ENCODE measurements around the gene PTGR3.

Gene PTGR3

DNA sequence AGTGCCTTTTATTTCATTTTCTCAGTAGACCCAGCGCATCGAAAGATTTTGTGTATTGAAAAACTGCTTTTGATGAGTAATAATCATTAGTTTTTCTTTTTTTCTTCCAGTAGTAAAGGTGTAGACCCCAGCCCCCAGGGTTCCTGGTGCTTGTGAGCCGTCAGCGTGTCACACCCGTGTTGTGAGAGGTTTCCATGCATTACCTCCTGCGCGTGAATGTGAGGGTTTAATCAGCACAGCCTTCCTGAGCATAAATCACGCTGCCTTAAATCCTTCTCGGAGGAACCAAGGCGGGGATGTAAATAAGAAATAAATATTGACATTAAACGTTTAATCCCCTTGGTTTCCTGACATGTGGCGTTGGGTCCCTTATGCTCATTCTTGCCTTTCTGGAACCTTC lies 26.0 kb upstream of the PTGR3 start:
- TF ChIP-seq CTCF (IDR thresholded peaks at IDR 0.05; ENCODE audit: low read depth, low read length) = no peak
- DNase-seq (ENCODE audit: extremely low read depth, low read depth) = no peak

DNA sequence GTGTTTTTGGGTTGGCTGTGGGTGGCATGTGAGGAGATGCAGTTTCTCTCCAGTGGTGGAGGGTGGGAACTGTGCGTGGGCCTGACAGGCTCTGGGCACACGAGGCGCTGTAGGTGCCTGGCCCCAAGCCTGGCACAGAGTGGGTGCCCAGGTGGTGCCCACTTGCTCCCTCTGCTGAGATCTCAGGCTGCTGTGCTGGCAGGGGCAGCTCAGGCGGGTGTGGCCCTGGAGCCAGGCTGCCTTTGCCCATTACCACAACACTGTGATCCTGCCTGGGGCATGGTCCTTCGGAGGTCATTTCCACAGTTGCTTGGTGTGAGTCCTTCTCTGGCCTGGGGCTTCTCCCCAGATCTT lies 22.1 kb upstream of the PTGR3 start:
- TF ChIP-seq CTCF (IDR thresholded peaks at IDR 0.05; ENCODE audit: low read depth, low read length) = no peak
- no peak for DNase-seq (ENCODE audit: extremely low read depth, low read depth)

DNA sequence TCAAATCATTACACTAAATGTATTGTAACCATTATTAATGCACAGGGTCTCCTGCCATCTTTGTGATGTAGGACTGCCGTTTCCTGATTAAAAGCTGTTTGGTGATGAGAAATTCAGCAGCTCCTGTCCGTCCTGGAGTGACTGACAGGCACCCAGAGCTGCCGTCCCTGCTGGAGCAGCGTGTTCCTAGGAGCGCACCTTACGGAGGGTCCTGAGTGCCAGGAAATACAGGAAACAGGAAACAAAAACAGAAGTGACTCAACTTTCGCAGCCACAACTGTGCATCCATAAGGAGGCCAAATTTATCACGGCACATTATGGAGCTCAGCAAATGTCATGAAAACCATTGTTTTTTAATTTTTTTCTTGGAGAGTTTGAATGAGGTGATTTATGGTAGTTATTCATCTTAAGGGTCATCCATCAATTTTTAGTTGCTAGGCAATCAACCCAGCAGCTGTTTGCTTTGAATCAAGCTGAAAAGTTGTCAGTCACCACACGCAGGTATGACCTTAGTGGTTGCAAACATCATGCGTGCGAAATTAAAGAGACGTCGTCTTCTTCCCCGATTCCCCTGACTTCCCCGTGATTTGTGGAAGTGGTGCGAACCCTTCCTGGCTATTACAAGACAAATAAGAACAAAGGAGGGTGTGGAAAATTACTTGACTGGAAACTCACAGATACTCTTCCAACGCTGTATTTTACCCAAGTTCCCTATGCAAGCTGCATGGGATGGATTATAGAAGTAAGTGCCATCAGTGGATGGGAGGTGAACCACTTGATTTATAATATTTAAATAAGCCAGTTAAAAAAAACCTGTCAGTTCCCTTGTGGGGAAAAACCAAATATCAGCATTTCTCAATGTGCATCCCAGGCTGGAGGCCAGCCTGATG lies 21.5 kb upstream of the PTGR3 start:
- DNase-seq (ENCODE audit: extremely low read depth, low read depth) = no peak
- TF ChIP-seq CTCF (IDR thresholded peaks at IDR 0.05; ENCODE audit: low read depth, low read length) = no peak

DNA sequence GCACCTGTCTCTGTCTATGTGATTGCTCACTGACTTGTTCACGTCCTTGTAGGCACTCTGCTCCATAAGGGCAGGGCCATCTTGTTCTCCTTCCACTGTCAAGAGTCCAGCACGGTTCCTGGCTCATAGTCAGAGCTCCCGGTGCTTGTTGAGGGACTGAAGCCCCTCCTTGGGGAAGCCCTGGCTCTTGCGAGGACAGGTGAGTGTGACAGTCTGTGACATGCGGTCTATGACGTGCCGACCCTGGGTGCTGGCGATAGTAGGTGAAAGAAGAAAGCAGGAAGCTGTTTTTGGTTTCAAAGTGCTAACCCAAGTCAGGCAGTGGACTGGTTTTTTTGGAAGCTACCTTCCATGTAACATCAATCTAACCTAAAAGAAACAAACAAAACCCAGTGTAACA lies 20.5 kb upstream of the PTGR3 start:
- no peak for TF ChIP-seq CTCF (IDR thresholded peaks at IDR 0.05; ENCODE audit: low read depth, low read length)
- no peak for DNase-seq (ENCODE audit: extremely low read depth, low read depth)

DNA sequence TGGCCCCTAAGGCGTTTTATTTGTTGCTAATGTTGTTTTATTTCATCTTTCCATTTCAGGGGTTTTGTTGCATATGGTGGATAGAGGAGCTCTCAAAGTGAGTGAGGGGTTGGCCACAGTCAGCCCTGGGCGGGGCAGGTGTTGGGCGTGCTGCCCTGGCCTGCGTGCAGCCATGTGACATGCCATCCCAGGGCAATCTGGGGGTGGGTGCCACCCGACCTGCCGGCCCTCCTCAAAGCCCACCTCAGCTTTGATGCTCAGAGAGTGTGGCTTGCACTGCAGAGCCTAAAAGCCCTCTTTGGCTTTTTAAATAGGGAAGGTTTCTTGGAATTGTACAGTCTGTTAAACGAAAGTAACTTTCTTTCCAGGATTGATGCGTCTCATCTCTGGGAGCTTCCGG lies 20.0 kb upstream of the PTGR3 start:
- TF ChIP-seq CTCF (IDR thresholded peaks at IDR 0.05; ENCODE audit: low read depth, low read length) = no peak
- no peak for DNase-seq (ENCODE audit: extremely low read depth, low read depth)

DNA sequence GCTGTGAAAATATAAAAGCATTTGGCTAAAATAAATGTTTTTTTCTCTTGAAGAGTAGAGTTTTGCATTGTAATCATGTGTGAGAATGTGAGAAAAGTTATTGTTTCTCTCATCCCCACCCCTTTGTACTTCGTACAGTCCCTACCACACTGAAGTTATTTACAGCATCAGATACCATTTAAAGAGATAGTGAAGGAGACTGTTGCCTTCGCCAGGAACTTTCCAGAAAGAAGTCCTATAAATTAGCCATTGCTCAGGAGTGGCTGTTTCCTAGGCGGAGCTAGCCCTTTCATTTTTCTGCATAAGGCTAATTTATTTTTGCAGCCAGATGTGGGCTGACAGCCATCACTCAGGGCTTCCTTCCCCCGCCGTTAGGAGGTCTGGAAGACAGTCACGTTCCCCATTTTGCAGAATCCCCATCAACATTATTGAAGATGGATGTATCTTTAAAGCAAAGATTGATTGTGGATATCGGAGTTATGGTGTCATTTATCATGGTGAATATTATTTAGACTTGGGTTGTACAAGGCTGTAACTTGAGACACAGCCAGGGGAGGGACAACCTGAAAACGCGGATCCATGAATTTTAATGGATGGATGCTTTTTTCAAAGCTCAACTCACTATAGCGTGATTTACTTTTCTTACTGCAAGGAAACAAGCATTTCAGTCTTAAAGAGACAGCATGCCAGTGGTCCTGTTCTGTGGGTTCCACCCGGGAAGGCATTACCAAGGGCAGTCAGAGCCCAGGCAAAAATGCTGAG lies 18.8 kb upstream of the PTGR3 start:
- no peak for DNase-seq (ENCODE audit: extremely low read depth, low read depth)
- no peak for TF ChIP-seq CTCF (IDR thresholded peaks at IDR 0.05; ENCODE audit: low read depth, low read length)

DNA sequence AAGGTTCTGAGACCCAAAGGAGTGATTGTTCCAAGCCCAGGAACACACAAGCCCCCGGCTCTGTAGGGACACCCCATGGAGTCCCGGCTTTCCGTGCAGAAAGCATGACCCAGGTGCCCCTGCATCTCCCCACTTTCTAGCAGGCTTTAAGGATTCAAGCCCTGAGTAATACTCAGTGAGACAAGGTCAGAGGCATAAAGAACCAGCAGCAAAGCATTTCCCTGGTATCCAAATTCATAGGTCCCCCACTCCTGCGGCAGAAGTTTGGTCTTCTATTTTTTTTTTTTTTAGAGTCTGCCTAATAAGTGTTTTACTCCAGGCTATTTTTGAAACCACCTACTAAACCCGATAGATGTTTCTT lies 18.0 kb upstream of the PTGR3 start:
- no peak for DNase-seq (ENCODE audit: extremely low read depth, low read depth)
- no peak for TF ChIP-seq CTCF (IDR thresholded peaks at IDR 0.05; ENCODE audit: low read depth, low read length)

Data from AG09319 (cell line).